GM19395 (cell line): ENCODE measurements around the gene CIITA.
"Not testable (repeated sequence)": the region's sequence is repeated elsewhere in the genome, so short reads cannot be mapped to it uniquely, and the experiment has no call there.

Source experiments
- ATAC-seq: cut with Tn5 transposase; IDR thresholded peaks from one replicate; pipeline ENCODE4 v1.9.1; 2021; ENCODE audit warnings: mild to moderate bottlenecking, moderate library complexity; ENCODE audit not compliant: unreplicated experiment

Gene CIITA

GRCh38 chr16:10950393-10950792, 73.4 kb downstream of the CIITA start:
- no peak for ATAC-seq

GRCh38 chr16:10951026-10951425, 74.0 kb downstream of the CIITA start:
- ATAC-seq: no peak

DNA sequence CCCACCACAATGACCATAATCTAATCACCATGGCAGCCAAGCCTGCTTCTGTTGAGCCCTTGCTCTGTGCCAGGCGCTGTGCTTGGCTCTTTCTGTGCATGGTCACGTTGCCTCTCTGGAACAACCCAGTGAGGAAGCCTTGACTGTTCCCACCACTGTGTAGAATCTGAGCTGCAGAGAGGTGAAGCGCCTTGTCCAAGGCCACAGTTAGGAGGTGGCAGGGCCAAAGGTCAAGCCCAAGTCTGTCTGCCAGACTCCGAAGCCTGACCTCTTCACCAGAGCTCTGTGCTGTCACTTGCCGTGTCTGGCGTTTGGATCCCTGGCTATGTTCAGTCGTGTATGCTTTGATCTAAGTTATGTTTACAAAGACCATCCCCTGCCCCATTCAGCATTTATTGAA, 77.9 kb downstream of the CIITA start:
- ATAC-seq: no peak

DNA sequence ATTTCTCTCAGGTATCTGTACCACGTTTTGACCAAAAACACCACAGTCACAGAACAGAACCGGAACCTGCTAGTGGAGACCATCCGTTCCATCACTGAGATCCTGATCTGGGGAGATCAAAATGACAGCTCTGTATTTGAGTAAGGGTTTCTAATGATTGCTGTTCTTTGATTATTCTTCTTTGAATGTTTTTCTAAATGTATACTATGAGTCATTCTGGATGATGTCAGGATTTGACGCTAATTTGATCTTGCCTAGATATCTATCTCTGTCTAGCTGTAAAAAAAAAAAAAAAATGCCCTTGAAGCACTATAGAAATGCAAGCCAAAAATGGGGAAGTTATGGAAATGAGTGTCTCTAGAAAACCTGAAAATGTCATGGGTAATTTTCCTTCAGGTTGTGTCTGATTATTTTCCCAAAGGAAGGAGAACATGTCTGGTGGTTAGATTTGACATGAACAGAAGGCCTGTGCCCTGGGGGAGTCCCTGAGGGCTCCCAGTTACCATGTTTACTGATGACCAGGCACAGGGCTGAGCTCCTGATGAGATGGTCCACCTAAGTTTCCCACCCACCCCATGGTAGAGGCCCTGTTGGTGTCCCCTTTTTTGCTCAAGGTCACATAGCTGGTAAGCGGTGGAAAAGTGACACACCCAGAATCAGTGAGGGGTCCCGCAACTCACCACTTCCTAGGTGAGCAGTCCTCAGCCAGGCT, 80.9 kb downstream of the CIITA start:
- ATAC-seq: no peak

- no peak for ATAC-seq
Observed at GRCh38 chr16:10959161-10959560, 82.2 kb downstream of the CIITA start.

DNA sequence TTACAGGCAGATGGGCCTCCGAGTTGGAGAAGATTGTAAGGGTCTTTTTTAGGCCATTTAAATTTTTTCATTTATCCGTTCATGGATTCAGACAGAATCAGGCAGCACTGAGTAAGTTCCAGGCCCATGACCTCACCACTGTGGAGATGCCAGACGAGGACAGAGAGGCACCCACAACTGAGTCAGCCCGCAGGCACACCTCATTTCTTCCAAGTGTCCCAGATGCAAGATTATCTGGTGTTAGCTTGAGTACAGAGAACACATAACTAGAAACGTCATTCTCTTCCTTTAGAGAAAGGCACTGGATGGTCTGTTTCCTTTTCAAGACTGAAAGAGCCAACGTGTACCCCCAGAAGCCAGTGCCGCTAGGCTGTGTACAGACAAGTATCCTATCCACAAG, 84.2 kb downstream of the CIITA start:
- ATAC-seq: no peak

GRCh38 chr16:10964039-10964890, 87.3 kb downstream of the CIITA start:
- no peak for ATAC-seq

GRCh38 chr16:10964891-10965326, 87.9 kb downstream of the CIITA start:
- ATAC-seq: peak; percentile 46

- ATAC-seq: peak; percentile 75
Observed at GRCh38 chr16:10965440-10966061, 88.5 kb downstream of the CIITA start.

GRCh38 chr16:10966129-10966528, 89.1 kb downstream of the CIITA start:
- no peak for ATAC-seq

- ATAC-seq: not testable (repeated sequence)
Observed at GRCh38 chr16:10966559-10966958, 89.6 kb downstream of the CIITA start.

DNA sequence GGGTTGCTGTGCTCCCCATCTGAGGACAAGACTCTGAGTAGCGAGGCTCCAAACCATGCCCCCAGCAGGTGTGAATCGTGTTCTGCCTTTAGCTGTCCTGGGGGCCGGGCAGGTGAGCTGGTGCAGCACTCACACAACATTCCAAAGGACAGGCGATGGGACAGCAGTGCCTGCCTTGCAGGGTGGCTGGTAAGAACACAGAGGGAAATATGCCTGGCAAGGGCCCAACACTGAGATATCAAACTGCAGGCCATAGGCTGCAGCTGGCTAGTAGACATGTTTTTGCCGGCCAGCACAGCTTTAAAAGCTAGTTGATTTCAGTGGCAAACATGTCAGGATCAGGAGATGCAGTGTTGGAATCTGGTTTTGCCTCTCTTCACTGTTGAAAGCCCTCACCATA, 91.0 kb downstream of the CIITA start:
- no peak for ATAC-seq

DNA sequence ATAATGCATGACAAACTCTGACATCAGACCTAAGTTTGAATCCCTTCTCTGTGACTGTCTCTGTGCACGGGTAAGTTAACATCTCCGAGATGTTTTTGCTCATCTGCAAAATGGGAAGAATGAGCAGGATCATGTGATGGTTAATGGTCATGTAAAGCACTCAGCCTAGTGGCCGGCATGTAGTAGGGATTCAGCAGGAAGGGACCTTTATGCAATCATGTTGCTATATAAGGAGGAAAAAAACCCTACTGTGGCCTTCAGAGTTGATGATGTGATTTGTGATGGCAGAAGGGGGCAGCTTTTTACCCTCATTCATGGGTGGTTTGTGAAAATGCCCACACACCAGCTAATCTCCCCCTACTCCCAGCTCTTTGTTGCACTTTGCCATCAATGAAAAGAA, 91.5 kb downstream of the CIITA start:
- ATAC-seq: no peak

GRCh38 chr16:10969615-10970014, 92.6 kb downstream of the CIITA start:
- ATAC-seq: no peak

- ATAC-seq: no peak
Observed at GRCh38 chr16:10970065-10970464, 93.1 kb downstream of the CIITA start.

DNA sequence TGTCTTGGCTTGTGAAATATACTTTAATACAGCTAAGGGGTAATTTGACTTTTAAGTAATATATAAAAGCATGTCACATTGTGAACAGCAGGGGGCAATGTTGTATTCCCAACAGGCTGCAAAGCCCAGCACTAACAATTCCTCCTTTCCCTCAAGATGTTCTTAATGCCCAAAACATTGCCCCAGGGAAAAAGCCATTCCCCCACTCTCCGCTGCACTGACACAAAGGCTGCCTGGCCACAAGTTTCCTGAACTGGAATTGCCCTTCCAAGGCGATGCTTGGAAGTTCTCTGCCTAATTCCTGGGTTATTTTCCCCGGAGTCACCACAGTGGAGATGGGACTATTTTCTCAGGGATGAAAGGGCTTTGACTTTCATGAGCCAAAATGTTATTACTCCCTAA, 94.6 kb downstream of the CIITA start:
- no peak for ATAC-seq

DNA sequence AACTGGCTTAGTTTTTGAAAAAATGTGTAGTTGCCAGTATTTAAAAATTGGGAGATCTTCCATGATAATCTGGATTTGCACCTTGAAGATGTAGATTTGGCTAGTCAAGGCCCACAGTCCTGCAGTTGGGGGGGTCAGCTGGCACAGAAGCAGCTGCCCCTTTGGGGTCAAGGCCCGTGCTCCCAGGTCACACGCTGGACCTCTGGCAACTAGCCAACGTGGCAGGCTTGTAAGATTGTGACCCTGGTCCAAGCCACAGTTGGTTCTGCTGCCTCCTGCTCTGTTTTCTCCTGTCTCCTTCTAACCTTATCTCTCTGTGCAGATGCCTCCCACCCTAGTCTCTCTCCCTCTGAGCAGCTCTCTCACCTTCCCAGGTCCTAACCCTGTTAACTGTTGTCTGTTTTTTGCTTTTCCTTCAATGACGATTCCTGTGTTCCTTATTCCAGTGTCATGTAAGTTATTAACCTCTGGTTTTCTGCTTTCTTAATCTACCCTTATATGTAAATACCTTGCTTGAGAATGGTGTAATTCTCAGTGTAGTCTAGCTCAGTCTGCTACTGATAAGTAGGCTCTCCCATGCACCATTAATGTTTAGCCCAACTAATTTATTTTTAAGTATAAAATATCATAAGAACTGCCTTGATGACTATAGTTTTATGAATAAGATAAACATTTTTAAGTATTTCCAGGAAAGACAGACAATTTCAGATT, 95.3 kb downstream of the CIITA start:
- ATAC-seq: no peak

DNA sequence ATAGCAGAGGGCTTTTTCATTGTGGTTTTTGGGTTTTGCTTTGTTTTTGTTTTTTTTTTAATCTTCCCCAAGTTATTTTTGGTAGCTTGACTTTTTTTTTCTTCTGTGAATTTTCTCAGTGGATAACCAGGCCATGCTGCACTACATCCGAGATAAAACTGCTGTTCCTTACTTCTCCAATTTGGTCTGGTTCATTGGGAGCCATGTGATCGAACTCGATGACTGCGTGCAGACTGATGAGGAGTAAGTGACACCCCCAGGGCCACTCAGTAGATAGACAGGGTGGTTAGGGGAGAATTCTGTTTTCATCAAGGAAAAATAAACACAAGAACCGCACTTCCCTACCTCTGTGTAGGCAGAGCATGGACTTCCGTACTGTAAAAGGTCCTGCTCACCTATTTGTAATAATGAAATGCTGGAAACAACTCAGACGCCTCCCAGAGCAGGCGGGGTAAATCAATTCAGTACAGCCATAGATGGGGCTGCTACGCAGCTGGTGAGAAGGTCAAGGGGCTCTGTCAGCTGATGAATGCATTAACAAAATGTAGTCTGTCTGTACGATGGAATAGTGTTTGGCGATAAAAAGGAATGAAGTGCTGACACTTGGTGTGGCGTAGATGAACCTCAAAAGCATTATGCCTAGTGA, 95.9 kb downstream of the CIITA start:
- no peak for ATAC-seq

DNA sequence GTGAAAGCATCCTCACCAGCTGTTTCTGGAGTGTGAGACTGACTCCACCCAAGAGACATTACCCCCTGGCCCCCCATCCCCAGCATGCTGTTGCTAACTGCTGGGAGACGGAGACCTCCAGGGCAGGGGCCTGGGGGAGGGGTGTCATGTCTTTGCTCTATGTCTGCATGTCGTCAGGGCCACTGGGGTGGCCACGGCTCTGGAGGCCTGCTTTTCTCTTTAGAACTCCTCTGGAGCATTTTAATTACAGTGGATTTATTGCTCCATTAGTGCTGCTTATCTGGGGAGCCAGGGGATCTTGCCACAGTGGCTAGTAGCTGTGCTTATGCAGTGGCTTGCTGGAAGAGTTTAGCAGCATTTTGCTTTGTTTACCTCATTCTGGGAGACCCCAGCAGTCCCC, 99.6 kb downstream of the CIITA start:
- ATAC-seq: no peak

DNA sequence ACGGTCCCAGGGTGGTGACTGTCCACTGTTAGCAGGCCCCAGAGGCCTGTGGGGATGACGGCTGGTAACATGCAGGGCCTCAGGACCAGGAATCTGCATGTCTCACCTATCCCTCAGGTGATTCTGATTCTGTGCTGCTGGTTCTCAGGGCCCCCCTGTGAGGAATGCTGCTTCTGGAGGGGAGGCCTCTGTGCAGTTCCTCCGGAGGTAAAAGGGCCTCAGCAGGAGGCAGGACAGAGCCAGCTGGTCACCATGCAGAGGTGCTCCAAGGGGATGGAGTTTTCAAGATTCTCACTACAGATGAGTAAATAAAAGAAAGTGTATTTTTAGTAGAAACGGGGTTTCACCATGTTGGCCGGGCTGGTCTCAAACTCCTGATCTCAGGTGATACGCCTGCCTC, 101.1 kb downstream of the CIITA start:
- no peak for ATAC-seq
